ENCODE data around the gene OSBP.

Gene OSBP

DNA sequence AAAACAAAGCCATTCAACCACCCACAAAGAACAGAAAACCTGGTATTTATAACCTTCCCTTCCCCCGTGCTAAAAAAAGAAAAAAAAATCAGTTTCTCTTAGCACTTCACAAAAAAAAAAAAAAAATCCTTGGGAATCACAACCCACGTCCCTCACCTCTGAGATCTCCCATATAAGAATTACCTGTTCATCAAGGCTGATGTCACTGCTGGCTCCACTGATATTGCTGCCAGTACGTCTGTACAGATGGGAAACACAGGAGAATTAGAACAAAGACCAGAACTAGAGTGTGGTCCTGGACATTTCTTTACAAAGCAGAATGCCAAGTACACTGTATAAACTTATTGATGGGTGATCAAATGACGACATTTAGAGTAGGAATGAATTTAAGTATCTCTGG is 14.9 kb downstream of the OSBP start:
- Histone ChIP-seq H3K4me3 (ENCODE audit: low read length) (no peak overlapping the region), H3K36me3 (ENCODE audit: control insufficient read depth, insufficient read depth, low read length) (peaks cover 15% of the 10 kb centered on the region), H3K9ac (ENCODE audit: low read length) (no peak overlapping the region), H3K9me3 (ENCODE audit: control insufficient read depth, low read length) (no peaks in the 10 kb centered on the region), H3K4me1 (ENCODE audit: control insufficient read depth, insufficient read depth, low read length) (no peaks in the 10 kb centered on the region), H3K27me3 (ENCODE audit: control insufficient read depth, insufficient read depth, low read length) (no peaks in the 10 kb centered on the region)

DNA sequence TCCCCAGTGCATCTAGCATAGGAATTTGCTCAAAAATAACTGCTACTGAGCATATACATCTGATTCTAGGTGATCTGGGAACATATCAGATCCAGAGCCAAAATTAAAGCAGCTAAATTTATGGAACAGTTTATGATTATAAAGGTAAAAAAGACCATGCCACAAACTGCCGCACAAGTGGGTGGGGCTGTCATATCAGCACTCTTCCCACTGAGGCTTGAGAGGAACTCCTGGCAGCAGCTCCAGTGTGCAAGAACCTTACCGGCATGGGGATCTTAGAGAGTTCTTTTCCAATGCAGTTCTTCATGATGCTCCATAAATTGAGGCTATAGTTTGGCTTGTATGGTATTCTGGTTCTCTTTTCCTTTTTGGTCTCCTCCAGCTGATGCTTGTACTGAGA is 15.3 kb downstream of the OSBP start:
- H3K36me3 ChIP-seq (ENCODE audit: control insufficient read depth, insufficient read depth, low read length), result peaks cover 15% of the 10 kb centered on the region
- H3K9ac ChIP-seq (ENCODE audit: low read length), result no peak overlapping the region
- H3K4me1 ChIP-seq (ENCODE audit: control insufficient read depth, insufficient read depth, low read length), result no peaks in the 10 kb centered on the region
- H3K9me3 ChIP-seq (ENCODE audit: control insufficient read depth, low read length), result no peaks in the 10 kb centered on the region
- H3K4me3 ChIP-seq (ENCODE audit: low read length), result no peak overlapping the region
- H3K27me3 ChIP-seq (ENCODE audit: control insufficient read depth, insufficient read depth, low read length), result no peaks in the 10 kb centered on the region

DNA sequence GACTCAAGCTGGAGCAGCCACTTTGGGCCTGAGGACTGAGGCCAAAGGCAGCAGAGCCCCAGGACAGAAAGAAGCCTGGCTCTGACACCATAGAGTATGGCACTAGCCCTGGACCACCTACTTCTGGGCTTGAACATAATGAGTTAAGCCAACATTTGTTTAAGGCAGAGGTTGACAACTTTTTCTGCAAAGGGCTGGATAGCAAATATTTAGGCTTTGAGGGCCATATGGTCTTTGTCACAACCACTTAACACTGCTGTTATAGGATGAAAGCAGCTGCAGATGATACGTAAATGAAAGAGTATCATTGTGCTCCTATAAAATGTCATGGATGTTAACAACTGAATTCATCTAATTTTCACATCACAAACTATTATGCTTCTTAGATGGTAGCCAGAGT is 16.6 kb downstream of the OSBP start:
- no peaks in the 10 kb centered on the region for H3K4me1 ChIP-seq (ENCODE audit: control insufficient read depth, insufficient read depth, low read length)
- H3K9me3 ChIP-seq (ENCODE audit: control insufficient read depth, low read length), result no peaks in the 10 kb centered on the region
- no peaks in the 10 kb centered on the region for H3K27me3 ChIP-seq (ENCODE audit: control insufficient read depth, insufficient read depth, low read length)
- no peak overlapping the region for H3K4me3 ChIP-seq (ENCODE audit: low read length)
- H3K9ac ChIP-seq (ENCODE audit: low read length), result no peak overlapping the region
- peaks cover 15% of the 10 kb centered on the region for H3K36me3 ChIP-seq (ENCODE audit: control insufficient read depth, insufficient read depth, low read length)

DNA sequence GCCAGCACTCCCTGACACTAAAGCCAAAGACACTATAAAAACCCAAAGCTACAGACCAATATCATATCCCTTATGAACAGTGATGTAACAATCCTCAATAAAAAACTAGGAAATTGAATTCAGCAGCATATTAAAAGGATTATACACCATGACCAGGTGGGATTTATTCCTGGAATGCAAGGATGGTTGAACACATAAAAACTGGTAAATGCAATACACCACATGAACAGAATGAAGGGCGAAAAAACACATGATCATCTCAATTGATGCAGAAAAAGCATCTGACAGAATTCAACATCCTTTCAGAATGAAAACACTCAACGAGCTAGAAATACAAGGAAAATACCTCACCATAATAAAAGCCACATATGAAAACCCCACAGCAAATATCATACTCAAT is 31.3 kb downstream of the OSBP start:
- Histone ChIP-seq H3K4me1 (ENCODE audit: control insufficient read depth, insufficient read depth, low read length) (no peaks in the 10 kb centered on the region), H3K9me3 (ENCODE audit: control insufficient read depth, low read length) (no peaks in the 10 kb centered on the region), H3K27me3 (ENCODE audit: control insufficient read depth, insufficient read depth, low read length) (no peaks in the 10 kb centered on the region), H3K36me3 (ENCODE audit: control insufficient read depth, insufficient read depth, low read length) (no peaks in the 10 kb centered on the region), H3K9ac (ENCODE audit: low read length) (no peak overlapping the region), H3K4me3 (ENCODE audit: low read length) (no peak overlapping the region)

DNA sequence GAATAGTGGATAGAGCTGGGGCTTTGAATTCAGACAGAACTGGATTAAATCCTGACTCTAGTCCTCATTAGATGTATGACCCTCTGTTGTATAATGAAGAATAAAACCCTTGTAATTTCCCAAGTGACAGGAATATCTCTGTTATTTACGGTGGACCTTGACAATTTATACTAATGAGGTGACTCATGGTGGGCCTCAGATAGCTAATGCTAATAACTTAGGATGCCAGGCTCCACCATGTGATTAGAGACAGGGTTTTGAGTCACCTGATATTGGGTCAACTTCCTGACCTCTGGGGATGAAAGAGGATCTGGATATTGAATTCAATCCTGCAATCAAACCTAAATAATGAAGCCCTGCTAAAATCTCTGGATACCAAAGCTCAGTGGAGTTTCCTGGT is 33.6 kb downstream of the OSBP start:
- peaks cover 8% of the 10 kb centered on the region for H3K36me3 ChIP-seq (ENCODE audit: control insufficient read depth, insufficient read depth, low read length)
- H3K9me3 ChIP-seq (ENCODE audit: control insufficient read depth, low read length), result no peaks in the 10 kb centered on the region
- no peaks in the 10 kb centered on the region for H3K27me3 ChIP-seq (ENCODE audit: control insufficient read depth, insufficient read depth, low read length)
- no peaks in the 10 kb centered on the region for H3K4me1 ChIP-seq (ENCODE audit: control insufficient read depth, insufficient read depth, low read length)
- H3K9ac ChIP-seq (ENCODE audit: low read length), result no peak overlapping the region
- no peak overlapping the region for H3K4me3 ChIP-seq (ENCODE audit: low read length)

DNA sequence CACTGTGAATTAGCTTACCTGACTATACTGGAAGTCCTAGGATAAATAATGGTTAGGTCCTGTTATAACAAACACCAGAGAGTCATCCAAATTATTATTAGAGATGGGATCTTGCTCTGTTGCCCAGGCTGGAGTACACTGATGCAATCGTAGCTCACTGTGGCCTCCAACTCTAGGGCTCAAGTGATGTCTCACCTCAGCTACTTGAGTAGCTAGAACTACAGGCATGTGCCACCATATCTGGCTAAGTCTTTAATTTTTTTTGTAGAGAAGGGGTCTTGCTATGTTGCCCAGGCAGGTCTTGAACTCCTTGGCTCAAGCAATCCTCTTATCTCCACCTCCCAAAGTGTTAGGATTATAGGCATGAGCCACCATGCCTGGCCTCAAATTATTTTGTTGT is 37.2 kb downstream of the OSBP start:
- Histone ChIP-seq H3K4me3 (ENCODE audit: low read length) (no peak overlapping the region), H3K9ac (ENCODE audit: low read length) (no peak overlapping the region), H3K9me3 (ENCODE audit: control insufficient read depth, low read length) (no peaks in the 10 kb centered on the region), H3K36me3 (ENCODE audit: control insufficient read depth, insufficient read depth, low read length) (peaks cover 20% of the 10 kb centered on the region), H3K4me1 (ENCODE audit: control insufficient read depth, insufficient read depth, low read length) (no peaks in the 10 kb centered on the region), H3K27me3 (ENCODE audit: control insufficient read depth, insufficient read depth, low read length) (no peaks in the 10 kb centered on the region)

DNA sequence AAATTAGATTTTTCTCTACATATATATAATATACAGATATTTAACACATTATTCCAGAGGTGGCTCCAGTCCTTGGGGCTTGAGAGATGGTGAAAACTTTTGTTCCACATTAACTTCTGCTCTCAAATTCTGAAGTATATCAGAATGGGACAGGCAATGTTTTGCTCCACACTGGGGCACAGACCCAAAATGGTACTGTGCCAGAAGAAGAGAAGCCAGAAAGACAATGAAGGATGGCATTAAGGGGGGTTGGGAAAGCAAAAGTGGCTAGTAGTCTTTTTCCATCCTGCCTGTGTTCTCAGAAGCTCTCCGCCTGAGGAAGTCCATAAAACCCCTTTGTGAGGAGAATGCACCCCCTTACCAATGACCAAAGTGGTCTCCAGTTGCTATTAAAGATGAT is 40.1 kb downstream of the OSBP start:
- Histone ChIP-seq H3K4me3 (ENCODE audit: low read length) (no peak overlapping the region), H3K9ac (ENCODE audit: low read length) (no peak overlapping the region), H3K27me3 (ENCODE audit: control insufficient read depth, insufficient read depth, low read length) (no peaks in the 10 kb centered on the region), H3K9me3 (ENCODE audit: control insufficient read depth, low read length) (no peaks in the 10 kb centered on the region), H3K4me1 (ENCODE audit: control insufficient read depth, insufficient read depth, low read length) (no peaks in the 10 kb centered on the region), H3K36me3 (ENCODE audit: control insufficient read depth, insufficient read depth, low read length) (peaks cover 20% of the 10 kb centered on the region)

DNA sequence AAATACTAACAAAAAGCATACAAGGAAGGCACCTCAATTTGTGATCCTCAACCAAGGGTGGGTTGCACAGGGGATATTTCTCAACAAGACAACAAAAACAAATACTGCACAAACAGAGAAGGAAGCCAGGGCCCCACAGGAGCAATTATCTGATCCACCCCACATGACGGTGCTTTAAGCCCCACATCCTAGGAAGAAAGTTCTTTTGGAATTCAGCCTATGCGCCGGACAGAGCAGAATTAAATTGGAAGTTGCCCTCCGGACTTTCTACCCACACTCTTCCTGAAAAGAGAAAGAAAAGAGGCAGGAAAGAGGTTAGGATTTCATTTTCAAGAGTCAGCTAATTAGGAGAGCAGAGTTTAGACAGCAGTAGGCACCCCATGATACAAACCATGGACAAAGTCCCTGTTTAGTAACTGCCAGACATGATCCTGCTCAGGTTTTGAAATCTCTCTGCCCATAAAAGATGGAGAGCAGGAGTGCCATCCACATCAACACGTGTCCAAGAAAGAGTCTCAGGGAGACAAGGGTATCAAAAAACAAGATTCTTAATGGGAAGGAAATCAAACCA is 40.6 kb downstream of the OSBP start:
- Histone ChIP-seq H3K36me3 (ENCODE audit: control insufficient read depth, insufficient read depth, low read length) (peaks cover 20% of the 10 kb centered on the region), H3K9me3 (ENCODE audit: control insufficient read depth, low read length) (no peaks in the 10 kb centered on the region), H3K4me1 (ENCODE audit: control insufficient read depth, insufficient read depth, low read length) (no peaks in the 10 kb centered on the region), H3K27me3 (ENCODE audit: control insufficient read depth, insufficient read depth, low read length) (no peaks in the 10 kb centered on the region), H3K9ac (ENCODE audit: low read length) (no peak overlapping the region), H3K4me3 (ENCODE audit: low read length) (no peak overlapping the region)

DNA sequence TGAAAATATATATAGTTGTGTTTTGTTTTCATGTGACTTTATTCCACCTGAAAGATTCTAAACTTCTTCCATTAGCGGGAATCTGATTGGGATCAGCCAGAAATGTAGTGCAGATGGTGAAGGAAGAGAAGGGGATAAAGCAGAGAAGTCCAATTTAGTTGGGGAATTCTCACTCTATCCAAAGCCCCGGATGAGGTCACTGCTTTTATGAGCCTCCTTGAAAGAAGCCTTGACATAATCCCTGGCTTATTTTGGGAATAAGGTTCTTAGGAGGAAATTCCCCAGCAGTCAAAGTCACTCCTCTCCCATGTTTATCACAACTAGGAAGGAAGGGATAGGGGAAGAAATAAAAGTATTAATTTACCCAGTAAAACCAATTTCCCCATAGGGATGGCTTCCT is 41.1 kb downstream of the OSBP start:
- no peaks in the 10 kb centered on the region for H3K27me3 ChIP-seq (ENCODE audit: control insufficient read depth, insufficient read depth, low read length)
- no peak overlapping the region for H3K9ac ChIP-seq (ENCODE audit: low read length)
- no peaks in the 10 kb centered on the region for H3K9me3 ChIP-seq (ENCODE audit: control insufficient read depth, low read length)
- no peaks in the 10 kb centered on the region for H3K4me1 ChIP-seq (ENCODE audit: control insufficient read depth, insufficient read depth, low read length)
- peaks cover 20% of the 10 kb centered on the region for H3K36me3 ChIP-seq (ENCODE audit: control insufficient read depth, insufficient read depth, low read length)
- no peak overlapping the region for H3K4me3 ChIP-seq (ENCODE audit: low read length)

DNA sequence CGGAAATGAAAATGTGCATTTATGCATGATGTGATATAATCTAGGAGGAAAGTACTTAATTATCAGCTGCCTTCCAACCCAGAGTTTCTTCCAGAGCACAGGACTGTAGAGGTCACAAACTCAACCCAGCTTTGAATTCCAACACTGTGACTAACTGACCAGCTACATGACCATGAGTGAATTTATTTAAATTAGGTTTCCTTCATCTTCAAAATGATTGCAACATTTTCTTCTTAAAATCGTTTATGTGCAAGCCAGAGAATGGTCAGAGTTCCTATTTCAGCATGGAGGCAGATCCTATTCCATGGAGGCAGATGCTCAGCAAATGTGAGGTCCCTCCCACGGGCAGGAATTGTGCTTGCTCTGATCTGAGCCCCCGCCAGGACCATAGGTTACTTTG is 42.4 kb downstream of the OSBP start:
- H3K4me3 ChIP-seq (ENCODE audit: low read length), result no peak overlapping the region
- peaks cover 17% of the 10 kb centered on the region for H3K36me3 ChIP-seq (ENCODE audit: control insufficient read depth, insufficient read depth, low read length)
- no peaks in the 10 kb centered on the region for H3K9me3 ChIP-seq (ENCODE audit: control insufficient read depth, low read length)
- H3K27me3 ChIP-seq (ENCODE audit: control insufficient read depth, insufficient read depth, low read length), result no peaks in the 10 kb centered on the region
- no peaks in the 10 kb centered on the region for H3K4me1 ChIP-seq (ENCODE audit: control insufficient read depth, insufficient read depth, low read length)
- H3K9ac ChIP-seq (ENCODE audit: low read length), result no peak overlapping the region

DNA sequence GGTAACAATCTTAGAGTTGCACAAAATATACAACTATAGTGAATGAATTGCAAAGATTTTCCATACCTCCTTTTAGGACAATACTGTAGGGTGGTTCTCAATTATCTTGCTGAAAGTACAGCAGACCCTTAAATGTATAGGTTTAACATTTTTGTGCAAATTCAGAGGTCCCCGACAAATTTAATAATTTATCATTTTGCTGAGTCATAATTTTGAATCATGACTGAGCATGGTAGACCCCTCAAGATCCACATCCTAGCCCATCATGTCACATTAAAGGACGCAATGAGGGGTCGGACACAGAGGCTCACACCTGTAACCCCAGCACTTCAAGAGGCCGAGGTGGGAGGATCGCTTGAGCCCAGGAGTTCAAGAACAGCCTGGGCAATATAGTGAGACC is 43.5 kb downstream of the OSBP start:
- Histone ChIP-seq H3K4me1 (ENCODE audit: control insufficient read depth, insufficient read depth, low read length) (no peaks in the 10 kb centered on the region), H3K27me3 (ENCODE audit: control insufficient read depth, insufficient read depth, low read length) (no peaks in the 10 kb centered on the region), H3K36me3 (ENCODE audit: control insufficient read depth, insufficient read depth, low read length) (peaks cover 12% of the 10 kb centered on the region), H3K9ac (ENCODE audit: low read length) (no peak overlapping the region), H3K4me3 (ENCODE audit: low read length) (no peak overlapping the region), H3K9me3 (ENCODE audit: control insufficient read depth, low read length) (no peaks in the 10 kb centered on the region)

DNA sequence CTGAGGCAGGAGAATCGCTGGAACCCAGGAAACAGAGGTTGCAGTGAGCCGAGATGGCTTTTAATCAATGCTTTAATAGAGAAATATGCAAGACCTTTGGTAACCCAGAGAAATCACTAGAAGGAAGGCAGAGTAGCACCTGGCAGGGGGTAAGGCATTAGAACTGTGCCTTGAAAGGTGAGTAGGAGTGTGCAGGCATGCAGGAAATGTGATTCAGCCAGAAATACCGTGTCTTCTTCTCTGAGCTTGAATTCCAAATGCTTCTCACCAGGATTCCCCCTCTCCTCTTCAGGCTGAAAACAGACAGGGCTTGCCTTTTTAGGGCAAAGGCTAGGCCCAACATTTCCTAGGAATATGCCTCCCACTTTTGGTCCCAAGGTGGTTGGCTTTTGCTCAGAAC is 53.3 kb downstream of the OSBP start:
- Histone ChIP-seq H3K36me3 (ENCODE audit: control insufficient read depth, insufficient read depth, low read length) (no peaks in the 10 kb centered on the region), H3K4me1 (ENCODE audit: control insufficient read depth, insufficient read depth, low read length) (peaks cover 17% of the 10 kb centered on the region), H3K9ac (ENCODE audit: low read length) (no peak overlapping the region), H3K4me3 (ENCODE audit: low read length) (no peak overlapping the region), H3K27me3 (ENCODE audit: control insufficient read depth, insufficient read depth, low read length) (no peaks in the 10 kb centered on the region), H3K9me3 (ENCODE audit: control insufficient read depth, low read length) (no peaks in the 10 kb centered on the region)

All from mucosa of stomach (tissue), 1 donor.